Measurements from ENCODE around the gene NFIA. TPM values are rescaled to one million over a fixed set of nuclear protein-coding genes. Genes with fewer than 3 reads are reported as not detected.

The NFIA gene
- total and polyA plus RNA-seq, 2 of the 13 experiments (the other 11 are each of a cell fraction or from before 2014, with no cell fraction given): 14.7 to 28.5 TPM

GRCh38 chr1:61143821-61144424 is 61.6 kb downstream of the NFIA start:
- FAIRE-seq: no peak
- no peaks in the 10 kb centered on the region for H3K27me3 ChIP-seq (ENCODE audit: control insufficient read depth in 1 of 2, insufficient read depth in 2 of 2, low read length in 2 of 2)
- no peak overlapping the region for H3K27ac ChIP-seq (ENCODE audit: extremely low read length, insufficient read depth, low read length)
- H3K4me1 ChIP-seq (ENCODE audit: insufficient read depth, low read length): peaks cover 74% of the 10 kb centered on the region
- peaks cover 96% of the 10 kb centered on the region for H3K79me2 ChIP-seq (ENCODE audit: insufficient read depth, low read length)
- no peak overlapping the region for H3K4me3 ChIP-seq (replicated peaks in 1 of 3; ENCODE audit: insufficient read depth in 1 of 3, low read depth in 2 of 3, low read length in 3 of 3)
- intact Hi-C loops (cut with micrococcal nuclease; ENCODE audit: unreplicated experiment): loop anchor here (10.0 kb wide), 1 partner anchor 169 kb away; no protein-coding TSS in a partner anchor
- peaks cover 11% of the 10 kb centered on the region for H4K20me1 ChIP-seq (ENCODE audit: insufficient read depth, low read length)
- no TSS peak for BruUV-seq (replicated peaks)
- no peak overlapping the region for H3K9ac ChIP-seq (ENCODE audit: insufficient read depth, low read depth, low read length)
- in situ Hi-C loops (cut with HindIII; ENCODE audit: extremely low pct_ligation_motif_present, low pct_unique_long_range_greater_than_20kb): no loop called here
- CTCF ChIA-PET (ENCODE audit: low intra/inter-chr PET ratio, low total read pairs): no interaction called here
- DNase-seq (ENCODE audit: low spot score): no peak
- H3K9me3 ChIP-seq (ENCODE audit: low read length): no peaks in the 10 kb centered on the region
- H2AFZ ChIP-seq (ENCODE audit: low read length): no peak overlapping the region
- no peak for ATAC-seq
- H3K36me3 ChIP-seq (replicated peaks in 1 of 2; ENCODE audit: control insufficient read depth in 1 of 2, insufficient read depth in 2 of 2, low read length in 2 of 2): peaks cover 3 to 17% of the 10 kb centered on the region in 2 experiments; a peak in 4 of 5 replicates
- H3K4me2 ChIP-seq (ENCODE audit: low read depth, low read length): no peak overlapping the region
- 88% methylated on average over 5 of the region's 5 CpGs for WGBS (ENCODE audit: low lambda C conversion rate)
- POLR2A ChIA-PET: no interaction called here
- TF ChIP-seq ZNF263 (CRISPR knock-in tag; IDR thresholded peaks at IDR 0.05) (no peak), ISL2 (CRISPR knock-in tag; IDR thresholded peaks at IDR 0.05) (no peak), POLR2AphosphoS2 (IDR thresholded peaks at IDR 0.05; ENCODE audit: low read depth, low read length) (no peak), PREB (CRISPR knock-in tag; IDR thresholded peaks at IDR 0.05) (no peak), RELA (CRISPR knock-in tag; IDR thresholded peaks at IDR 0.05) (no peak), ZNF776 (CRISPR knock-in tag; IDR thresholded peaks at IDR 0.05) (no peak), POGK (CRISPR knock-in tag; conservative IDR thresholded peaks at IDR 0.05) (no peak), ZNF75D (CRISPR knock-in tag; IDR thresholded peaks at IDR 0.05; ENCODE audit: borderline replicate concordance) (no peak), ZNF616 (CRISPR knock-in tag; IDR thresholded peaks at IDR 0.05; ENCODE audit: low read depth) (no peak), U2AF2 (IDR thresholded peaks at IDR 0.05; ENCODE audit: low read depth, low read length) (no peak), NFYB (CRISPR knock-in tag; IDR thresholded peaks at IDR 0.05) (no peak), ETS1 (CRISPR knock-in tag; IDR thresholded peaks at IDR 0.05) (no peak)
